Measurements from ENCODE around the gene AAMP. TPM values are rescaled to one million over a fixed set of nuclear protein-coding genes. Genes with fewer than 3 reads are reported as not detected.

The AAMP gene
- total RNA-seq, result 10 to 100 TPM; 45.9 to 65.1 (median 57.5) TPM
- polyA plus RNA-seq, result 100 to 1,000 TPM in 1 of 2 donors, 10 to 100 TPM in 1; 33.4 to 116 TPM
- long read RNA-seq, donor 1, transcript AAMP-204 (11 exons, 1,804 nt), result minor isoform, 11 of 144 reads
- long read RNA-seq, donor 1, transcript AAMP-201 (11 exons, 1,886 nt), result major isoform, 115 of 144 reads
- long read RNA-seq, donor 1, partial matches to known transcripts, result 7 of 144 reads
- long read RNA-seq, donor 1, other reads (novel, unspliced or antisense), result 9 of 144 reads
- long read RNA-seq, donor 2, transcript AAMP-201 (11 exons, 1,886 nt), result major isoform, 130 of 158 reads
- long read RNA-seq, donor 2, transcript AAMP-204 (11 exons, 1,804 nt), result minor isoform, 7 of 158 reads
- long read RNA-seq, donor 2, transcript AAMP-202 (10 exons, 1,761 nt), result minor isoform, 5 of 158 reads
- long read RNA-seq, donor 2, partial matches to known transcripts, result 1 of 158 reads
- long read RNA-seq, donor 2, other reads (novel, unspliced or antisense), result 14 of 158 reads
- long read RNA-seq, donor 3, transcript AAMP-204 (11 exons, 1,804 nt), result minor isoform, 42 of 355 reads
- long read RNA-seq, donor 3, transcript AAMP-201 (11 exons, 1,886 nt), result major isoform, 280 of 355 reads
- long read RNA-seq, donor 3, partial matches to known transcripts, result 3 of 355 reads
- long read RNA-seq, donor 3, other reads (novel, unspliced or antisense), result 24 of 355 reads

- Histone ChIP-seq H3K9me3 (no peaks in the 10 kb centered on the region), H3K36me3 (peaks cover 0 to 59% (median 38%) of the 10 kb centered on the region in 9 donors), H3K4me1 (peaks cover 17 to 64% (median 47%) of the 10 kb centered on the region in 9 donors), H3K4me3 (peak within 1 kb of the TSS; percentile 72 to 97 (median 90)), H3K27ac (peak within 1 kb of the TSS; percentile 62 to 93 (median 88)), H3K27me3 (no peaks in the 10 kb centered on the region)
- peak in 7 of 9 donors; percentile 4 to 54 (median 44) for TF ChIP-seq CTCF (IDR thresholded peaks at IDR 0.05)
- whole genome bisulfite sequencing, 2 donors, result 0% methylated on average over 63 to 64 of the region's 64 CpGs
- DNase-seq, result peak; percentile 100
- intact Hi-C loops (cut with DNase I), result loop anchor here in 6 of 10 donors (1.0 to 10.0 kb wide), 8 partner anchors 17 to 385 kb away; partner anchors contain the start of genes CTDSP1 (in 6 of the 6), ARPC2 (in 3 of the 6), BCS1L (in 1 of the 6) and TMBIM1 (in 1 of the 6)
- peak; percentile 92 to 96 (median 95) for ATAC-seq
Measured at GRCh38 chr2:218269900-218270720, at the start of gene AAMP, which contains the start of gene PNKD. Gene AAMP, minus strand, starts transcription at chr2:218270137. Its CDS starts 51 bp downstream, at chr2:218270086. Gene PNKD, plus strand, starts transcription at chr2:218270519. Its CDS starts 17 bp downstream, at chr2:218270536.

GRCh38 chr2:218318241-218318640 is 48.3 kb upstream of the AAMP start:
- Histone ChIP-seq H3K4me1 (peaks cover 3 to 44% (median 9%) of the 10 kb centered on the region in 9 donors), H3K9me3 (no peaks in the 10 kb centered on the region), H3K27ac (no peak overlapping the region), H3K27me3 (no peaks in the 10 kb centered on the region), H3K36me3 (no peaks in the 10 kb centered on the region), H3K4me3 (no peak overlapping the region)
- ATAC-seq (no peak), DNase-seq (no peak)
- intact Hi-C loops (cut with DNase I), result loop anchor here in 1 of 10 donors (5.0 kb wide), 1 partner anchor 34 kb away; no protein-coding TSS in a partner anchor
- 72 to 81% methylated on average over 7 of the region's 7 CpGs for WGBS, 2 donors
- TF ChIP-seq CTCF (IDR thresholded peaks at IDR 0.05), result no peak

GRCh38 chr2:218317835-218318234 is 47.9 kb upstream of the AAMP start:
- intact Hi-C loops (cut with DNase I), result loop anchor here in 1 of 10 donors (5.0 kb wide), 1 partner anchor 34 kb away; no protein-coding TSS in a partner anchor
- WGBS, 2 donors, result 94 to 98% methylated on average over 4 of the region's 4 CpGs
- H3K27ac ChIP-seq, result no peak overlapping the region
- no peak for ATAC-seq
- H3K4me3 ChIP-seq, result no peak overlapping the region
- TF ChIP-seq CTCF (IDR thresholded peaks at IDR 0.05), result no peak
- DNase-seq, result no peak
- no peaks in the 10 kb centered on the region for H3K27me3 ChIP-seq
- peaks cover 3 to 44% (median 9%) of the 10 kb centered on the region in 9 donors for H3K4me1 ChIP-seq
- no peaks in the 10 kb centered on the region for H3K9me3 ChIP-seq
- no peaks in the 10 kb centered on the region for H3K36me3 ChIP-seq

Data from heart right ventricle (tissue), 16 donors.